GM23338 (cell line): ENCODE measurements around the gene OR52D1.

ENCODE experiments used
- CREB1 ChIP-seq: fragments of 250-450 bp; sonication (Bioruptor Pico); IDR thresholded peaks from 2 replicates; pipeline ENCODE4 v1.5.0; 2020; ENCODE audit warnings: low read depth, mild to moderate bottlenecking, moderate library complexity
- CTCF ChIP-seq, 2 experiments: fragments of 200-600 bp in 1 of 2; sonication (generic) in 1 of 2; conservative IDR thresholded peaks; 2 replicates each; pipeline versions ENCODE4 v1.5.1 to v1.6.1; 2016 to 2017; ENCODE audit warnings: antibody characterized with exemption in 2 of 2, low read depth in 2 of 2, mild to moderate bottlenecking in 2 of 2, moderate library complexity in 1 of 2
- ETS1 ChIP-seq: IDR thresholded peaks from 2 replicates; pipeline ENCODE4 v1.6.1; 2016; ENCODE audit warnings: antibody characterized with exemption
- EZH2 ChIP-seq: fragments of 200-600 bp; sonication (generic); IDR thresholded peaks from one replicate; pipeline ENCODE4 v1.8.0; 2017; ENCODE audit warnings: antibody characterized with exemption, mild to moderate bottlenecking, low read depth; ENCODE audit not compliant: unreplicated experiment
- EZH2phosphoT487 ChIP-seq: fragments of 200-600 bp; sonication (generic); IDR thresholded peaks from one replicate; pipeline ENCODE4 v1.8.1; 2018; ENCODE audit warnings: antibody characterized with exemption; ENCODE audit not compliant: unreplicated experiment
- JUNB ChIP-seq: IDR thresholded peaks from one replicate; pipeline ENCODE4 v1.6.1; 2016; ENCODE audit warnings: antibody characterized with exemption; ENCODE audit not compliant: unreplicated experiment
- NANOG ChIP-seq: IDR thresholded peaks from 2 replicates; pipeline ENCODE4 v1.6.1; 2016; ENCODE audit warnings: antibody characterized with exemption, borderline replicate concordance
- POLR2AphosphoS5 ChIP-seq: IDR thresholded peaks from 2 replicates; pipeline ENCODE4 v1.6.1; 2016; ENCODE audit warnings: antibody characterized with exemption, low read depth
- REST ChIP-seq: IDR thresholded peaks from one replicate; pipeline ENCODE4 v1.6.1; 2018; ENCODE audit warnings: antibody characterized with exemption; ENCODE audit not compliant: unreplicated experiment
- STAT1 ChIP-seq: IDR thresholded peaks from one replicate; pipeline ENCODE4 v1.6.1; 2016; ENCODE audit warnings: antibody characterized with exemption; ENCODE audit not compliant: unreplicated experiment
- ZNF114 ChIP-seq: fragments of 250-450 bp; sonication (Bioruptor Pico); IDR thresholded peaks from 2 replicates; pipeline ENCODE4 v1.5.0; 2020; ENCODE audit warnings: mild to moderate bottlenecking, moderate library complexity
- ZNF331 ChIP-seq: fragments of 250-450 bp; sonication (Bioruptor Pico); IDR thresholded peaks from 2 replicates; pipeline ENCODE4 v1.5.0; 2020; ENCODE audit warnings: low read depth, mild to moderate bottlenecking, moderate library complexity

GRCh38 chr11:5449432-5449831 is 39.1 kb upstream of the OR52D1 start:
- TF ChIP-seq CTCF (conservative IDR thresholded peaks at IDR 0.05; ENCODE audit: low read depth in 2 of 2), result no peak
- TF ChIP-seq REST, result no peak
- no peak for TF ChIP-seq EZH2phosphoT487
- TF ChIP-seq EZH2, result no peak
- no peak for TF ChIP-seq CREB1 (CRISPR knock-in tag)
- no peak for TF ChIP-seq POLR2AphosphoS5
- no peak for TF ChIP-seq STAT1
- TF ChIP-seq ZNF331, result no peak
- no peak for TF ChIP-seq JUNB
- no peak for TF ChIP-seq NANOG
- TF ChIP-seq ETS1, result no peak
- TF ChIP-seq ZNF114 (CRISPR knock-in tag), result no peak
